ENCODE measurements around the gene ACADS.

The ACADS gene

GRCh38 chr12:120720234-120720986 is 5.2 kb upstream of the ACADS start:
- TF ChIP-seq CTCF (IDR thresholded peaks at IDR 0.05; ENCODE audit: insufficient read depth, low read length, missing control alignments): no peak
- DNase-seq (ENCODE audit: low read depth, low spot score): peak; percentile 21
- no peak overlapping the region for H3K4me3 ChIP-seq (ENCODE audit: low read depth, low read length)
- CTCF ChIA-PET: interaction anchor here (1.3 to 2.3 kb wide), 5 partner anchors 9 to 418 kb away, joined by 3 to 23 read pairs (median 7); partner anchors contain the start of genes SIRT4 and UNC119B
- POLR2A ChIA-PET: interaction anchor here (0.6 to 1.8 kb wide), 2 partner anchors 9 to 25 kb away, joined by 4 to 10 read pairs; partner anchors contain the start of gene UNC119B

- no peak for DNase-seq (ENCODE audit: low read depth, low spot score)
- ChIA-PET POLR2A (interaction anchor here (0.6 to 1.8 kb wide), 3 partner anchors 10 to 25 kb away, joined by 3 to 10 read pairs (median 4); partner anchors contain the start of gene UNC119B), CTCF (interaction anchor here (1.3 to 2.3 kb wide), 6 partner anchors 10 to 419 kb away, joined by 3 to 23 read pairs (median 6); partner anchors contain the start of genes SIRT4 and UNC119B)
- no peak overlapping the region for H3K4me3 ChIP-seq (ENCODE audit: low read depth, low read length)
- TF ChIP-seq CTCF (IDR thresholded peaks at IDR 0.05; ENCODE audit: insufficient read depth, low read length, missing control alignments): no peak
These were observed 4.4 kb upstream of the ACADS start for GRCh38 chr12:120720987-120721801.

GRCh38 chr12:120721866-120722265 is 3.8 kb upstream of the ACADS start:
- no peak for TF ChIP-seq CTCF (IDR thresholded peaks at IDR 0.05; ENCODE audit: insufficient read depth, low read length, missing control alignments)
- ChIA-PET CTCF (interaction anchor here (1.4 to 1.5 kb wide), 2 partner anchors 72 to 140 kb away, joined by 3 to 7 read pairs; no protein-coding TSS in a partner anchor), POLR2A (interaction anchor here (1.6 kb wide), 1 partner anchor 13 kb away, joined by 3 read pairs; no protein-coding TSS in a partner anchor)
- H3K4me3 ChIP-seq (ENCODE audit: low read depth, low read length): no peak overlapping the region
- DNase-seq (ENCODE audit: low read depth, low spot score): no peak

GRCh38 chr12:120722784-120723183 is 2.8 kb upstream of the ACADS start:
- no peak for DNase-seq (ENCODE audit: low read depth, low spot score)
- no peak for TF ChIP-seq CTCF (IDR thresholded peaks at IDR 0.05; ENCODE audit: insufficient read depth, low read length, missing control alignments)
- POLR2A ChIA-PET: interaction anchor here (1.6 kb wide), 1 partner anchor 14 kb away, joined by 3 read pairs; no protein-coding TSS in a partner anchor
- H3K4me3 ChIP-seq (ENCODE audit: low read depth, low read length): no peak overlapping the region
- CTCF ChIA-PET: interaction anchor here (1.4 kb wide), 1 partner anchor 140 kb away, joined by 3 read pairs; no protein-coding TSS in a partner anchor

- DNase-seq (ENCODE audit: low read depth, low spot score): no peak
- no peak for TF ChIP-seq CTCF (IDR thresholded peaks at IDR 0.05; ENCODE audit: insufficient read depth, low read length, missing control alignments)
- no peak overlapping the region for H3K4me3 ChIP-seq (ENCODE audit: low read depth, low read length)
- POLR2A ChIA-PET: no interaction called here
- CTCF ChIA-PET: interaction anchor here (0.9 to 1.5 kb wide), 5 partner anchors 10 to 256 kb away, joined by 3 to 7 read pairs (median 6); no protein-coding TSS in a partner anchor
These were observed 906 bp upstream of the ACADS start for GRCh38 chr12:120724720-120725119.

All from AG04449 (cell line).